Stimulated activated CD4-positive, alpha-beta T cell treated with anti-CD3 and anti-CD28 coated beads, Interleukin-12 subunit alpha, Interleukin-12 subunit beta, amount 100 ng/mL, for 48 hours (primary cell): ENCODE data around the gene MLN.

Source experiments
- DNase-seq, 3 donors: peaks; one replicate each; pipeline ENCODE4 v3.0.0-alpha.2; 2020; ENCODE audit warnings: low read depth in 2 of 3, low spot score in 1 of 3

The MLN gene

GRCh38 chr6:33816911-33817310, 13.1 kb upstream of the MLN start:
- DNase-seq = no peak

- no peak for DNase-seq
Measured at GRCh38 chr6:33815854-33816253, 12.1 kb upstream of the MLN start.

- no peak for DNase-seq
Measured at GRCh38 chr6:33813990-33814985, 10.5 kb upstream of the MLN start.

GRCh38 chr6:33813246-33813904, 9.6 kb upstream of the MLN start:
- DNase-seq = no peak

DNA sequence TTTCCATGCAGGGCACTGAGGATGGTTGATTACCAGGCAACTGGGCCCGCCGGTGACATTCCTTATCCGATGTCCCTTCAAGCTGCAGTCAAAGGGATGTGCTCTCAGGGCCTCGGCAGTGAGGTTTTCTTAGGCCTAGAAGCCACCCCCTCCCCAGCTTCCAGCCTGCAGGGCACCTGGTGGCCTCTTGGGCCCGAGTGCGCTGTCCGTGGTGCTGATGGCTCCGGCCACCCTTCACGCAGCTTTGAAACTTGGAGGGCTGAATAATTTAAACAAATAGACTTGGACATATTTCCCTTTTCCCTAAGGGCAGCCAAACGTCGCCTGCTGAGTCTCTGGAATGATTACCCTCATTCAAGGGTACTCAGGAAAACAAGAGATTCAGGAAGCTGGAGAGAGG, 8.9 kb upstream of the MLN start:
- peak in 2 of 3 donors; percentile 13 to 17 for DNase-seq

- no peak for DNase-seq
Measured at GRCh38 chr6:33809594-33809993, 5.8 kb upstream of the MLN start.

GRCh38 chr6:33808641-33809180, 4.9 kb upstream of the MLN start:
- DNase-seq = no peak

- DNase-seq = no peak
Measured at GRCh38 chr6:33807606-33808005, 3.8 kb upstream of the MLN start.

DNA sequence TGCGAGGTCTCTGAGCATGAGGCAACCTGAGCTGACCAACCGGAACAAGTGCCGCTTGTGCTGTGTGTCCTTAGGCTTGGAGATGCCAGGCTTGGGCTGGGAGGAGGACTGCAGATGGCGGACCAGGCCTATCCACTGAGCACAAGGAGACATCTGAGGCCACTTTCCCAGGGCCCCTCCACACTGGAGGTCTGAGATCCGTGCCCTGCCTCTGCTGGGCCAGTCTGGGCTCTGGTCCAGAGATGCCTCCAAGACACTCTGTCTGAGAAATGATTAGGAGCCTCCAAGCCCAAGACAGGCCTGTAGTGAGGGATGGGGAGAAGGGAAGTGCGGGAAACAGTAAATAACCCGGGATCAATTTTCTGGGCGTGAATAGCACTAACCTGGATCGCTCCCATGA, 3.0 kb upstream of the MLN start:
- DNase-seq = no peak

DNA sequence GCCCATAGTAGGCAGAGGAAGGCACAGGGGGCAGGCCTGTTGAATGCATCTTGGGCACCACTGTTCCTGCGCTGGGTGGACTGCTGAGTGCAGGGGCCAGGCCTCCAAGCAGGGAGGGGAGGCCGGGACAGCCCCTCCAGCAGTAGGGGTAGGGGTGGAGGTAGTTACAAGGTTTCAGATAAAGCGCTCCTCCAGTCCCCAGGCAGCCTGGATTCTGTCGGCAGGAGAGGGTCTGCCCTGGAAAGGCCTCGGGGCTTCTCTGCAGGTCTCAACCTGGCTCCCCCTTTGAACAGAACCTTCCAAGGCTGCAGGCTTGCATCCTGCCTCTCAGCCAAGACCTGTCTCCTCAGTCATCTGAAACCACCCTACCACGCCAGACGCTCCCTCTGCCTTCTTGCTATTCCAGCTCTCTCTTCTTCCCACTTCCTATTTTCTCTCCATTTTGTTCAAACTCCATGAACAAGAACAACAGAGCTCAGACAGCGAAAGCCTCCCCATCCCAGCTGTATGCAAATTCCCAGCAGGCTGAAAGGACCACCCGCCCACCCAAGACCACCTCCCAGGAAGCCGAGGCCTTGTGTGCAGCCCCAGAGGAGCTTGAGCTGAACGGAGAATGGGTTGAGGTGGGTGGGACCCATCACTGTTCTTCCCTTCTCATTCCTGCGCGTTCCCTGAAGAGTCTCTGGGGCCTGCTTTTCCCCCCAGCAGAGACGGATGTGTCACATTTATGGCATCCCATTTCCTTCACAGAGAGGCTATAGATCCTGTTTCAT, 1.4 kb downstream of the MLN start:
- DNase-seq = no peak

DNA sequence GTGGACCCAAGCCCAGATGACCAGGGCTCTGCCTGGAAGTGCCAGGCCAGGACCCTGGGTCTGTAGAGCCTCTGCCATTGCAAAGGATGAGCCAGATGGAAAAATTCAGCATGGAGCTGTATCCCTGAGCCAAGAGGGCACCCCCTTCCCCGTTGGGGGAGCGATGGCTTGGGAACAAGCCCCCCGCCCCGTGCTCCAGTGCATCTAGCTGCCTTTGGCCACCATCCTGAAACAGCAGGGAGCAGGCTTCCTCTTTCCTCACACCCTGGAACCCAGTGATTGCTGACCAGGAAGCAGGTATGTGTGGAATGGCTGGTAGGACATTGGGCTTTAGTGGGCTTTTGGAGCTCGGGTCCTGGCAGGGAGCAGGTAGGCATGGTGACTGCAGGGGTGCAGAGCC, 2.2 kb downstream of the MLN start:
- no peak for DNase-seq

GRCh38 chr6:33800248-33800969, 3.4 kb downstream of the MLN start:
- DNase-seq = no peak

GRCh38 chr6:33799454-33800113, 4.2 kb downstream of the MLN start:
- DNase-seq = no peak

- no peak for DNase-seq
Measured at GRCh38 chr6:33798343-33798848, 5.4 kb downstream of the MLN start.

- DNase-seq = no peak
Measured at GRCh38 chr6:33797626-33798342, 6.0 kb downstream of the MLN start.

GRCh38 chr6:33794910-33795623, 8.7 kb downstream of the MLN start:
- DNase-seq = no peak

DNA sequence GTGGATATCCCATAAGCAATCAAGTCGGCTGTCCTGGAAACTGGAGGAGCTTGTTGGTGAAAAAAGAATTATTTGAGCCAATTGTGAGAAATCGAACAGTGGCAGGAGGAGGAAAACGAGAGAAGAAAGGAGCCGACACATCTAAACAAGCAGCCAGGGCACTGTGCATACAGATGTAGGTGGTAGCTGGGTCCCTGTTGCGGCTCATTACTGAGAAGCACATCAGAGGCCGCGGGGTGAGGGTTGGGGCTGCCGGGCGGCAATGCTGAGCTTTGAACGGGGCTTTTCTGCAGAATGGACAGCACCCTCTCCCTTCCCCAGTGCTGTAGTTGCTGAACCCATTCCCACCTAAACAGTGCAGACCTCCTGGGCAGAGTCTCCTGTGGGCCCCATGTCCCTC, 10.8 kb downstream of the MLN start:
- DNase-seq = no peak

GRCh38 chr6:33791620-33792019, 12.2 kb downstream of the MLN start:
- DNase-seq = no peak

- DNase-seq = no peak
Measured at GRCh38 chr6:33790910-33791309, 12.9 kb downstream of the MLN start.
